H1 (cell line): ENCODE data around the gene GRID1. TPM values are rescaled to one million over a fixed set of nuclear protein-coding genes. Genes with fewer than 3 reads are reported as not detected.

Source experiments
- BRCA1 ChIP-seq: IDR thresholded peaks from 2 replicates; pipeline ENCODE4 v1.6.1; 2012; ENCODE audit warnings: low read depth, low read length, improper control_type of control experiment
- HDAC2 ChIP-seq, 2 experiments: fragments of 300-600 bp in 1 of 2; sonication (generic) in 1 of 2; IDR thresholded peaks; 2 replicates each; pipeline ENCODE4 v1.6.1; 2011 to 2012; ENCODE audit warnings: low read depth in 2 of 2, low read length in 2 of 2, mild to moderate bottlenecking in 2 of 2, moderate library complexity in 2 of 2, borderline replicate concordance in 1 of 2, inconsistent platforms in 1 of 2
- NANOG ChIP-seq: IDR thresholded peaks from 2 replicates; pipeline ENCODE4 v1.6.1; 2011; ENCODE audit warnings: low read length, low read depth, mild to moderate bottlenecking, inconsistent platforms; ENCODE audit not compliant: insufficient read depth, poor library complexity, severe bottlenecking
- polyA plus RNA-seq, 7 experiments: library from polyadenylated mRNA; depleted of rRNA in 3 of 7; stranded (reverse) in 5 of 7; unstranded in 2 of 7; fragments of >200 nt in 5 of 7; fragments of 200-250 nt in 2 of 7; gene quantifications; 1 replicate in 5 of 7; 2 replicates in 1 of 7; 4 replicates in 1 of 7; pipeline versions ENCODE4 v1.2.1 to v1.2.3, GENCODE V29; 2011 to 2013; ENCODE audit warnings: missing spikeins in 2 of 7, mixed read lengths in 2 of 7
- total RNA-seq: library from RNA; stranded (reverse); fragmentation: NEBNext Ultra II Directional; extraction: Animal tissue kit (Norgen Biotek cat#: 25700); gene quantifications from 2 replicates; pipeline ENCODE4 v1.2.1, GENCODE V29; 2021

GRID1 gene
- total and polyA plus RNA-seq, 2 of the 8 experiments (the other 6 are each of a cell fraction or from before 2014, with no cell fraction given): 0.22 to 0.30 TPM

- no peak for TF ChIP-seq HDAC2 (IDR thresholded peaks at IDR 0.05; ENCODE audit: borderline replicate concordance in 1 of 2, low read depth in 2 of 2, low read length in 2 of 2)
- no peak for TF ChIP-seq BRCA1
- TF ChIP-seq NANOG: no peak
- TF ChIP-seq, all 59 proteins: peak for 0
Observed at GRCh38 chr10:86055928-86056327, 310.7 kb downstream of the GRID1 start (continued).
